ENCODE data around the gene MYO19.

Gene MYO19

GRCh38 chr17:36534840-36535668 is at the start of gene MYO19, which contains the start of gene PIGW:
TSS of gene MYO19 (minus strand) at chr17:36534868. CDS start at chr17:36532538, 2,330 bp downstream.
TSS of gene PIGW (plus strand) at chr17:36534987. CDS start at chr17:36537102, 2,115 bp downstream.
- TF ChIP-seq CTCF (conservative IDR thresholded peaks at IDR 0.05; ENCODE audit: low read depth, low read length): no peak
- DNase-seq (ENCODE audit: low read depth): peak; percentile 56
- H3K4me3 ChIP-seq (ENCODE audit: low read length): peak within 1 kb of the TSS; percentile 84

GRCh38 chr17:36583787-36584186 is 49.1 kb upstream of the MYO19 start:
- no peak for DNase-seq (ENCODE audit: low read depth)
- H3K4me3 ChIP-seq (ENCODE audit: low read length): no peak overlapping the region
- TF ChIP-seq CTCF (conservative IDR thresholded peaks at IDR 0.05; ENCODE audit: low read depth, low read length): no peak

- no peak for DNase-seq (ENCODE audit: low read depth)
- H3K4me3 ChIP-seq (ENCODE audit: low read length): no peak overlapping the region
- TF ChIP-seq CTCF (conservative IDR thresholded peaks at IDR 0.05; ENCODE audit: low read depth, low read length): no peak
Measured at GRCh38 chr17:36578671-36579070, 44.0 kb upstream of the MYO19 start.

GRCh38 chr17:36576793-36577192 is 42.1 kb upstream of the MYO19 start:
- DNase-seq (ENCODE audit: low read depth): no peak
- TF ChIP-seq CTCF (conservative IDR thresholded peaks at IDR 0.05; ENCODE audit: low read depth, low read length): no peak
- no peak overlapping the region for H3K4me3 ChIP-seq (ENCODE audit: low read length)

- no peak for TF ChIP-seq CTCF (conservative IDR thresholded peaks at IDR 0.05; ENCODE audit: low read depth, low read length)
- no peak overlapping the region for H3K4me3 ChIP-seq (ENCODE audit: low read length)
- no peak for DNase-seq (ENCODE audit: low read depth)
Measured at GRCh38 chr17:36575028-36575427, 40.4 kb upstream of the MYO19 start.

GRCh38 chr17:36566081-36566480 is 31.4 kb upstream of the MYO19 start:
- DNase-seq (ENCODE audit: low read depth): no peak
- no peak for TF ChIP-seq CTCF (conservative IDR thresholded peaks at IDR 0.05; ENCODE audit: low read depth, low read length)
- H3K4me3 ChIP-seq (ENCODE audit: low read length): no peak overlapping the region

- no peak overlapping the region for H3K4me3 ChIP-seq (ENCODE audit: low read length)
- no peak for TF ChIP-seq CTCF (conservative IDR thresholded peaks at IDR 0.05; ENCODE audit: low read depth, low read length)
- DNase-seq (ENCODE audit: low read depth): no peak
Measured at GRCh38 chr17:36553459-36553858, 18.8 kb upstream of the MYO19 start.
